GM19468 (cell line): ENCODE data around the gene AMBRA1.

Experiments
- ATAC-seq: cut with Tn5 transposase; IDR thresholded peaks from one replicate; pipeline ENCODE4 v1.9.1; 2021; ENCODE audit warnings: mild to moderate bottlenecking, moderate library complexity, moderate number of reproducible peaks; ENCODE audit not compliant: unreplicated experiment; ENCODE audit errors: extremely low read depth

The AMBRA1 gene

GRCh38 chr11:46582588-46582987, 11.2 kb downstream of the AMBRA1 start:
- no peak for ATAC-seq

- no peak for ATAC-seq
Measured at GRCh38 chr11:46577058-46577457, 16.8 kb downstream of the AMBRA1 start.

- no peak for ATAC-seq
Measured at GRCh38 chr11:46574656-46575055, 19.2 kb downstream of the AMBRA1 start.

- no peak for ATAC-seq
Measured at GRCh38 chr11:46570790-46571398, 22.9 kb downstream of the AMBRA1 start.

GRCh38 chr11:46565232-46565840, 28.5 kb downstream of the AMBRA1 start:
- no peak for ATAC-seq

GRCh38 chr11:46564459-46564858, 29.4 kb downstream of the AMBRA1 start:
- no peak for ATAC-seq

GRCh38 chr11:46562527-46562926, 31.3 kb downstream of the AMBRA1 start:
- no peak for ATAC-seq

- no peak for ATAC-seq
Measured at GRCh38 chr11:46560300-46560991, 33.4 kb downstream of the AMBRA1 start.

- ATAC-seq, result no peak
Measured at GRCh38 chr11:46559815-46560214, 34.0 kb downstream of the AMBRA1 start.

GRCh38 chr11:46557684-46558151, 36.1 kb downstream of the AMBRA1 start:
- no peak for ATAC-seq

GRCh38 chr11:46555267-46556054, 38.4 kb downstream of the AMBRA1 start:
- no peak for ATAC-seq

GRCh38 chr11:46554213-46555147, 39.3 kb downstream of the AMBRA1 start:
- no peak for ATAC-seq

GRCh38 chr11:46553814-46554212, 40.0 kb downstream of the AMBRA1 start:
- ATAC-seq, result no peak

- ATAC-seq, result no peak
Measured at GRCh38 chr11:46551261-46551660, 42.6 kb downstream of the AMBRA1 start.

- no peak for ATAC-seq
Measured at GRCh38 chr11:46547579-46547978, 46.2 kb downstream of the AMBRA1 start.

GRCh38 chr11:46543564-46543963, 50.3 kb downstream of the AMBRA1 start:
- ATAC-seq, result no peak

GRCh38 chr11:46541593-46542371, 52.0 kb downstream of the AMBRA1 start:
- ATAC-seq, result no peak

GRCh38 chr11:46540807-46541206, 53.0 kb downstream of the AMBRA1 start:
- no peak for ATAC-seq
